ENCODE results near the gene LTBP2.

The LTBP2 gene

DNA sequence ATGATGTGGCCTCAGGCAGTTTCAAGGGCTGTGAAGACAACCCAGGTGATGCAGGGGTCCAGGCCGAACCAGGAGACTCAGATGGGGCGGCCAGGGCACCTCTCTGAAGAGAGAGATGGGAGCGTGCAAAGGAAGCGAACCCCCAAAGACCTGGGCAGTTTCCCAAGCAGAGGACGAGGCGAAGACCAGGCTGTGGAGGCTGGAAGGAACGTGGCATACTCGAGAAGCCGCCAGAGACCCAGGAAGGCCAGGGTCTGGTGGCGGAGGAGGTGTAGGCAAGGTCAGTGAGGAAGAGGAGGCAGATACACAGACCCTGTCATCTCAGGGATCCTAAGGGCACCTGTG is 24.7 kb downstream of the LTBP2 start:
- DNase-seq: no peak

DNA sequence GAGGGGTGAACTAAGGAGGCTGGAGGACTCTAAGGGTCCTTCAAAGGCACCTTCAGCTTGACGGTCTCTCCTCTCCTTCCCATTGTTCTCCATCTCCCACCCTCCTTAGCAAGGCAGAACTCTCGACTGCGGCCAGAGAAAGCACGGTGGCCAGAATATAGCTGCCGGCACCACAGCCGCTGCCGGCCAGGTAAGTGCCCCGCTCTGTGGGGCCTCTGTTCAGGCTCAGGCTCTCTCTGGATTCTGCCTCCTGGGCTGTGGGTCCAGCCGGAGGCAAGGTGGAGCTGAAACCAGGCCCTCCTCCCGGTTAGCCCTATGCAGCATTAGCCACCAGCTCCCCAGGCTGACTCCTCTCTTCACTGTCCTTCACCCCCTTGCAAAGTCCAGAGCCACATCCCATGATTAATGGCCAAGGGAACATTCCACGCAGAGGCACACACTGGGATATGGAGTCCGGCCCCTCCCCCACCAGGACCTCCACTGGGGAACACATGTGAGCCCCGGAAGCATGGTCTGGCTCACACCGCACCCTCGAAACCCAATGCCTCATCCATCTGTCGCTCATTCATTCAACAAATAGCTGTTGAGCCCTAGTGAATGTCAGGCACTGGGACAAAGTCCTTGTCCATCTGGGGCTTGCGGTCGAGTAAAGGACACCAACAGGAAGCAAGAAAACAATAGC is 25.2 kb downstream of the LTBP2 start:
- no peak for DNase-seq

- DNase-seq: no peak
These were observed 26.4 kb downstream of the LTBP2 start for GRCh38 chr14:74585406-74586335.

DNA sequence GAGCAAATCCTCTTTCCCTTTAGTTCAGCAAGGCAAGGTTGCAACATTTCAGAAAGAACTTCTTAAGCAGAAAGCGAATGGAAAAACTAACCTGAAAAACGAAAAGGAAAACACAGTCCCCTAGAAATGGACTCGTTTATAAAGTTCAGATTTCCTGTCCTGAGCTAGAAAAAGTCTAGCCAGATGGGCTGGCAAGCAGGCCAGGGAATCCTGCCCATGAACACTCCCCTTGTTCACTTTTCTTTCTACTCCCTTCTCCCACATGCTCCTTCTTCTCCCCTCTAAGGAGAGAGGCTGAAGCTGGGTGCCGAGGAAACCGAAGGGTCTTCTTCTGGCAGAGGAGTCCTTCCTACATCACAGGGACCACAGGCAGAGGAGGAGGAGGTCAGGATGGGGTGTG is 27.1 kb downstream of the LTBP2 start:
- no peak for DNase-seq

- no peak for DNase-seq
These were observed 28.2 kb downstream of the LTBP2 start for GRCh38 chr14:74583689-74584434.

GRCh38 chr14:74582910-74583581 is 29.0 kb downstream of the LTBP2 start:
- no peak for DNase-seq

DNA sequence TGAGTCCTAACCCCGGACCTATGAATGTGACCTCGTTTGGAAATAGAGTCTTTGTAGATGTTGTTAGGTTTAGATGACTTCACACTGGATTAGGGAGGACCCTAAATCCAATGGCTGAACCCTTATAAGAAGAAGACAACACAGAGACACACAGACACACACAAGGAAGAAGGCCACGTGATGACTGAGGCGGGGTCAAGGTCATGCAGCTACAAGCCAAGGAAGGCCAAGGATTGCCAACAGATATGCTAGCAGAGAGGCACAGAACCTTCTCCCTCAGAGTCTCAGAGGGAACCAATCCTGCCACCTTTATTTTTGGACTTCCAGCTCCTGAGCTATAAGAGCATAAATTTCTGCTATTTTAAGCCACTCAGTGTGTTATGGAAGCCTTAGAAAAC is 31.8 kb downstream of the LTBP2 start:
- DNase-seq: no peak

DNA sequence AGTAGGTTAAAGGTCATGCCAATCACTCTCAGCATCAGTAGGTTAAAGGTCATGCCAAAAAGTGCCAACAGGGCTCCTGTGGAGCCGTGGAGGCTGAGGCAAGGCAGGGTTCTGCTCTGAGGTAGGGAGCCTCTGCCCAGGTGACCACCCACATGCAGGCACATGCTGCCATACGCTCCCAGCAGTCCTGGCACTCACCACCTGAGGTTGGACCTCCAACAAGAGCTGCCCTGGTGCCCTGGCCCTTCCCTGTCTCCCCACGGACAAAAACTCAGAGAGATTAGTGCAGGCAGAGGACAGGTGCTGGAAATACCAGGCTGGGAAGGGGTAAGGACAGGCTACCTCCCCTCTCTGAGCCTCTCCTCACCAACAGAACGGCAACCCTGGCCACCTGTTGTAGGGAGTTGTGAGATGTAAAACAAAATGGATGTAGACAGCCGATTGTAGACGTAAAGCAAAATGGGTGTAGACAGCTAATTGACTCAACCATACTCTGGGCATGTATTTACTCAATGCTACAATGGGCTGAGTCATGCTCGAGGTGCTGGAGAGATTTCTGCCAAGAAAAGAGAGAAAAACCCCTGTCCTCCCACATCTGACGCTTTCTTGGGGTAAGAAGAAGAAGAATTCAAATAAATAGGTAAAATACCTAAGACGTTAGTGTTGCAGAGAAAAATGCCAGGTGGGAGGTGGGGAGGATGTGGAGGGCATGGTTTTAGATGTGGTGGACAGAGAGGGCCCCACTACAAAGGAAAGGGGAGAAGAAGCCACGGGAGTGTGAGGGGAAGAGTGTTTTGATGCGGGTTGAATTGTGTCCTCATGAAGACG is 32.4 kb downstream of the LTBP2 start:
- no peak for DNase-seq

DNA sequence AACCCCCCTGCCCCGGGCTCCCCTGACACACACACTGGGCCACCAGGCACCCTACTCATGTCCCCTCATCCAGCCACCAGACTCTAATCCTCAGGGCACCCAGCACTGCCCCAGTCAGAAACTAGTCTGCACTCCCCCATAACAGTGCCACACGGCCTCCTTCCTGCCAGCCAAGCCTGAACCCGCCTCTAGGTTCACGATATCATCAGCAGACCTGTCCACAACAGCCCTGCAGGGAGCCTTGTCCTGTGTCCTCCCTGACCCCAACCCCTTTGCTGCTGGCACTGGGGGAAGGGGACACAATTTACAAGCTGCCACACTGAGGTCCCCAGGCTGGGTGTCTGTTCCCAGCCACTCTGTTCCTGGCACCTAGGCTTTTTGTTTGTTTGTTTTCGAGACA is 33.6 kb downstream of the LTBP2 start:
- DNase-seq: no peak

DNA sequence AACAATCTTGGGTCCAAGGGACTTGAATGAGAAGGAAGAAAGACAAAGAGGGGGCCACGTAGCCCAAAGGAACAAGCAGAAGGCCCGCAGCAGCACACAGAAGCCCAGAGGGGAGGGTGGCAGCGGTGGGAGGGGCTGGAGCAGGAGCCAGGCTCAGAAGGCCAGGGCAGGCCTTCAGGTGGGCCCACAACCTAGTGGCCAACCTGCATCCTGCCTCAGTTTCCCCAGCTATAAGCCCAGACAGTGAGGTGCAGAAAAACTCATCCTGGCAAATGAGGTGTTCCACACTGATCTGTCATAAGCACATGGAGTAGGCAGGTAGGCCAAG is 34.1 kb downstream of the LTBP2 start:
- DNase-seq: no peak

GRCh38 chr14:74577247-74577947 is 34.6 kb downstream of the LTBP2 start:
- DNase-seq: no peak

DNA sequence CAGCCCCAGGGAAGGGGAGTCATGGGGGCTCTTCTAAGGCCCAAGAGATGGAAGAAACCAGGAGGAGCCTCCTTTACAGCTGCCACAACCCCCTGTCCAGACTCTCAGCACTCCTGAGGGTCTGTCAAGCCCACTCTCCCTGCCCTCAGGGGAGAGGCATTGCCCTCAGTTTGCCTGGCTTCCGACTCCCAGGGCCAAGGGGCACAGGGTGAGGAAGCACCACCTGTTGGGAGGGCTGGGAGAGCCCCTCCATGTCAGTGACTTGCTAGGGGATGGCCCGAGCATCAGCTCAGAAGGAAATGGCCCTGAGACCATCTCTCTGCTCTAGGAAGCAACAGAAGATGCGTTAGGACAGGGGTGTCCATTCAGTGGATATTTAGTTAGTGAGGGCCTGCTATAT is 36.1 kb downstream of the LTBP2 start:
- DNase-seq: no peak

- DNase-seq: no peak
These were observed 36.5 kb downstream of the LTBP2 start for GRCh38 chr14:74575507-74575906.

DNA sequence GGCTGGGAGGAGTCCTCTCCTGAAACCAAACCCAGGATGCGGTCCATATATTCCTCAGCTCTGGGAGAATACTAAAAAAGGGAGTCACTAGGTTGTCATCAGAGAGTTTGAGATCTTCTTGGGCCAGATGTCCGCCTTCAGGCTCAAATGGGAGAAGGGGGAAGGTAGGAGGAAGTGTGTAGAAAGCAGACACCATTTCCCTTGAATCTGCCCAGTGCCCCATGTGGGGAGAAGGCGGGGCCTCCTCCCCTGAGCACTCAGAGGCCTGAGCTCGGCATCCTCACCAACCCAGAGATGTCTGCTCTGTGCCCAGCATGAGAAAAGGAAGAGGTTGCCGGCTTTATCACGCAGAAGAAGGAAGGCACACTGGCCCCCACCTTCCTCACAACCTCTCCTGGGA is 37.3 kb downstream of the LTBP2 start:
- no peak for DNase-seq

DNA sequence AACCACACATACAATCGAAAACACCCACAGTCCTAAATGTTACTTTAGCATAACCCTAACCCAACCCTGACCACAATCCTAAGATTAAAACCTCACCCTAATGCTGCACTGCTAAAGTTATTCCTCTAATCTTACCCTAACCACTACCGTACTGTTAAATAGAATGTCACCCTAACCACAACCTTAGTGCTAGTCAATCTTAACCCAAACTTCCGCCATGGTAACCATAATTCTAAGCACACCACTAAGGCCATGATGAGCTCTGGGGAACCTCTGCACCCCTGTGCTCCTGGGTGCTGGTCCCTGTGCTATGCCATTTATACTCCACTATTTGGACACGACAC is 38.0 kb downstream of the LTBP2 start:
- DNase-seq: no peak

GRCh38 chr14:74573421-74574089 is 38.5 kb downstream of the LTBP2 start:
- DNase-seq: no peak

- DNase-seq: no peak
These were observed 39.2 kb downstream of the LTBP2 start for GRCh38 chr14:74572726-74573301.

DNA sequence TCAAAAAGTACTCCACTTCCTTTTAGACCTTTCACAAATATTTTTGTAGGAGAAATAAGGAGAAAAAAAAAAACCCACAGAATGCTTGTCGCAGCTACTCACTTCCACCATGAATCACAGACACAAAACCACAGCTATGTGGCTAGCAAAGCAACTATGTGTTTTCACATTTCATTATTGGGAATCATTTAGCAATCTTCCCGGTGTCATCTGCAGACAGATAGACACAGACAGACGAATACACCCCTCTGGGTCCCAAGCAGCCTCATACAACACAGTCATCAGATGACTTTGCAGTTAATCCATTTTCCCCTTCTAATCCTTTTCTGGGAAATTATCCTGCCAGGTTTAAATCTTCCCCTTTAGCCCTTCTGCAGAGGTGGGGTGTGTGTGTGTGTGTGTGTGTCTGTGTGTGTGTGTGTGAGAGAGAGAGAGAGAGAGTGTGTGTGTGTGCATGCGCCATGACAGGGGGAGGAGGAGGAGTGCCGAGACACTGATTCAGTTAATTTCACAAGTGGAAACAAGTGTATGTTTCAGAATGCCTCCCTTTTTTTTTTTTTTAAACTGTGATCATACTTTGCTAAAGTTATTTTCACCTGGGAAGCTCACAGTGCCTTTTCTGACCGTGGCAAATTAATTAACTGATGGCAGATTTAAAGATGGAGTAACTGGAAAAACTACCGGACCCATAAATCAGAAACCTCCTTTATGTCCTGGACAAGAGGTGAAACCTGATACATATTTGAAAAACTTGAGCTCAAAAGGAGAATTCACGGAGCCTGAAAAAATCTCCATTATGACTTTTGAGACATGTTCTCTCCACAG is 39.9 kb downstream of the LTBP2 start:
- no peak for DNase-seq

GRCh38 chr14:74571441-74571841 is 40.6 kb downstream of the LTBP2 start:
- no peak for DNase-seq

DNA sequence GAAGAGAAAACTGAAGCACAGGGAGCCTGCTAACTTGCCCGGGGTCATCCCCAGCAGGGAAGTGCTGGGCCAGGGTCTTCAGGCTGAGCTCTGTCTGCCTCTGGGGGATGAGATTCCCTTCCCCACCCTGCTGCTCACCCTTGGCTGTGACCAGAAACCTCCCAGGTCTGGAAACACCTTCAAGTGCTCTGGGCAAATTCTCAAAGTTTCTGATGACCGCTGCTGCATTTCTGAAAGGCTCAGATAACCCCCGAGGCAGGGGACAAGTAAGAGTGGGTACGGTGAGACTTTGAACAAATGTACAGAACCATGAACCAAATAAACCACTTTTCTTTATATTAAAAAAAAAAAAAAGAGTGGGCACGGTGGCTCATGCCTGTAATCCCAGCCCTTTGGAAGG is 41.3 kb downstream of the LTBP2 start:
- DNase-seq: no peak

Measured in NCI-H2107 (cell line).